SU-DHL-6 (cell line): ENCODE results near the gene PGM1.

ENCODE experiments used
- H2AFZ ChIP-seq: fragments of 200-600 bp; sonication (generic); 2 replicates; pipeline ENCODE4 v1.6.1; 2014; ENCODE audit warnings: low read depth, mild to moderate bottlenecking, moderate library complexity, mixed read lengths, antibody characterized with exemption, low read length; ENCODE audit not compliant: severe bottlenecking
- H3F3A ChIP-seq: fragments of 200-600 bp; shearing (Covaris generic); 2 replicates; pipeline ENCODE4 v1.6.0; 2016; ENCODE audit warnings: antibody characterized with exemption, mild to moderate bottlenecking; ENCODE audit not compliant: insufficient read depth
- H3K27ac ChIP-seq: fragments of 200-600 bp; sonication (generic); 2 replicates; pipeline ENCODE4 v1.5.1; 2016; ENCODE audit warnings: low read depth, mild to moderate bottlenecking, low read length, moderate library complexity, mixed read lengths
- H3K27me3 ChIP-seq: fragments of 200-600 bp; sonication (generic), shearing (Covaris generic); 2 replicates; pipeline ENCODE4 v1.6.0; 2014; ENCODE audit warnings: mild to moderate bottlenecking, low read length
- H3K36me3 ChIP-seq: fragments of 200-600 bp; sonication (generic); 2 replicates; pipeline ENCODE4 v1.6.1; 2014; ENCODE audit warnings: mild to moderate bottlenecking, low read length, mixed read lengths
- H3K4me2 ChIP-seq: fragments of 300-600, 200-600 bp; shearing (Covaris generic), sonication (generic); 2 replicates; pipeline ENCODE4 v1.6.0; 2014; ENCODE audit warnings: low read length, low read depth, mild to moderate bottlenecking; ENCODE audit not compliant: poor library complexity, severe bottlenecking
- H3K4me3 ChIP-seq: fragments of 200-600 bp; sonication (generic); 2 replicates; pipeline ENCODE4 v1.5.1; 2014; ENCODE audit warnings: antibody characterized with exemption, low read length, mild to moderate bottlenecking, mixed read lengths; ENCODE audit not compliant: insufficient read depth, poor library complexity, severe bottlenecking
- H3K79me2 ChIP-seq: fragments of 200-600 bp; sonication (generic); 2 replicates; pipeline ENCODE4 v1.6.1; 2014; ENCODE audit warnings: mild to moderate bottlenecking, low read length, moderate library complexity; ENCODE audit not compliant: insufficient read depth
- H3K9ac ChIP-seq: fragments of 200-600 bp; sonication (generic); 2 replicates; pipeline ENCODE4 v1.7.0; 2014; ENCODE audit warnings: mild to moderate bottlenecking, low read length
- H3K9me2 ChIP-seq: fragments of 200-600 bp; sonication (generic); replicated peaks from 2 replicates; pipeline ENCODE4 v1.6.1; 2014; ENCODE audit warnings: low read length; ENCODE audit not compliant: insufficient read depth
- H3K9me3 ChIP-seq: fragments of 200-600 bp; sonication (generic); 2 replicates; pipeline ENCODE4 v1.6.1; 2014; ENCODE audit warnings: low read length, mixed read lengths; ENCODE audit not compliant: insufficient read depth
- H4K20me1 ChIP-seq: fragments of 200-600 bp; sonication (generic); 2 replicates; pipeline ENCODE4 v1.6.1; 2014; ENCODE audit warnings: low read depth, mild to moderate bottlenecking, antibody characterized with exemption, low read length, moderate library complexity, mixed read lengths
- EZH2phosphoT487 ChIP-seq: fragments of 200-600 bp; sonication (generic), shearing (Covaris generic); conservative IDR thresholded peaks from 2 replicates; pipeline ENCODE4 v1.6.1; 2018; ENCODE audit warnings: mild to moderate bottlenecking, antibody characterized with exemption, low read length, moderate library complexity, mixed read lengths
- TF ChIP-seq, protein P1 (sequence below): fragments of 200-600 bp; sonication (generic); IDR thresholded peaks from one replicate; pipeline ENCODE4 v1.5.1; 2017; ENCODE audit warnings: antibody characterized with exemption, mild to moderate bottlenecking, low read length, moderate library complexity; ENCODE audit not compliant: insufficient read depth, poor library complexity, severe bottlenecking

PGM1 gene

GRCh38 chr1:63621075-63621474 is 27.9 kb downstream of the PGM1 start:
- H3K36me3 ChIP-seq, result no peaks in the 10 kb centered on the region
- H4K20me1 ChIP-seq, result no peaks in the 10 kb centered on the region; the same call in 1 of the 2 replicates
- no peak overlapping the region for H3K27ac ChIP-seq
- no peak overlapping the region for H3K9ac ChIP-seq
- TF ChIP-seq EZH2phosphoT487, result no peak
- TF ChIP-seq, protein P1, sequence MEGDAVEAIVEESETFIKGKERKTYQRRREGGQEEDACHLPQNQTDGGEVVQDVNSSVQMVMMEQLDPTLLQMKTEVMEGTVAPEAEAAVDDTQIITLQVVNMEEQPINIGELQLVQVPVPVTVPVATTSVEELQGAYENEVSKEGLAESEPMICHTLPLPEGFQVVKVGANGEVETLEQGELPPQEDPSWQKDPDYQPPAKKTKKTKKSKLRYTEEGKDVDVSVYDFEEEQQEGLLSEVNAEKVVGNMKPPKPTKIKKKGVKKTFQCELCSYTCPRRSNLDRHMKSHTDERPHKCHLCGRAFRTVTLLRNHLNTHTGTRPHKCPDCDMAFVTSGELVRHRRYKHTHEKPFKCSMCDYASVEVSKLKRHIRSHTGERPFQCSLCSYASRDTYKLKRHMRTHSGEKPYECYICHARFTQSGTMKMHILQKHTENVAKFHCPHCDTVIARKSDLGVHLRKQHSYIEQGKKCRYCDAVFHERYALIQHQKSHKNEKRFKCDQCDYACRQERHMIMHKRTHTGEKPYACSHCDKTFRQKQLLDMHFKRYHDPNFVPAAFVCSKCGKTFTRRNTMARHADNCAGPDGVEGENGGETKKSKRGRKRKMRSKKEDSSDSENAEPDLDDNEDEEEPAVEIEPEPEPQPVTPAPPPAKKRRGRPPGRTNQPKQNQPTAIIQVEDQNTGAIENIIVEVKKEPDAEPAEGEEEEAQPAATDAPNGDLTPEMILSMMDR, result no peak
- no peaks in the 10 kb centered on the region for H3K9me3 ChIP-seq
- H3K27me3 ChIP-seq, result no peaks in the 10 kb centered on the region
- H3F3A ChIP-seq, result no peaks in the 10 kb centered on the region
- no peak overlapping the region for H3K4me3 ChIP-seq
- H3K9me2 ChIP-seq, result no peaks in the 10 kb centered on the region
- H3K79me2 ChIP-seq, result peaks cover 5% of the 10 kb centered on the region; the same call in 1 of the 2 replicates
- no peak overlapping the region for H3K4me2 ChIP-seq
- no peak overlapping the region for H2AFZ ChIP-seq

DNA sequence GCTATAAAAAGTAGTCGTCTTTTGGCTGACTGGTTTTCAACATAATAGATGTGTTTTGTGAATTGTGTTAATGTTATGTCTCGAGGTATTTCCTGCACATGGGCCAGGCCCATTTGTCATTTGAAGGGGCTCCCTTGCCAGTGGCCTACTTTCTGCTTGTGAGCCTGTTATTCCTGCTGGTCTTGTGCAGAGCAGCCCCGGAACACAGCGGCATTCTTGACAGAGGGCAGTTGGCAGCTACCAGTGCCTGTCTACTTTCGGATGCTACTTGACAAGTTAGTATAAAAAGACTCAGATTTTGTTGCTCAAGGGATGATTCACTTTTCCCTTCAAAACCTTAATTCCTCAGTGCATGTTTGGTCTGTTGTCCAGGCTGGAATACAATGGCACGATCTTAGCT is 28.5 kb downstream of the PGM1 start:
- no peaks in the 10 kb centered on the region for H3K9me3 ChIP-seq
- no peaks in the 10 kb centered on the region for H3K9me2 ChIP-seq
- H3K27ac ChIP-seq, result no peak overlapping the region
- TF ChIP-seq, protein P1, result no peak
- TF ChIP-seq EZH2phosphoT487, result no peak
- no peak overlapping the region for H3K9ac ChIP-seq
- no peaks in the 10 kb centered on the region for H3K27me3 ChIP-seq
- no peaks in the 10 kb centered on the region; the same call in 1 of the 2 replicates for H4K20me1 ChIP-seq
- no peak overlapping the region for H3K4me3 ChIP-seq
- H3F3A ChIP-seq, result no peaks in the 10 kb centered on the region
- no peaks in the 10 kb centered on the region for H3K36me3 ChIP-seq
- H3K4me2 ChIP-seq, result no peak overlapping the region
- H2AFZ ChIP-seq, result no peak overlapping the region
- peaks cover 5% of the 10 kb centered on the region; the same call in 1 of the 2 replicates for H3K79me2 ChIP-seq

DNA sequence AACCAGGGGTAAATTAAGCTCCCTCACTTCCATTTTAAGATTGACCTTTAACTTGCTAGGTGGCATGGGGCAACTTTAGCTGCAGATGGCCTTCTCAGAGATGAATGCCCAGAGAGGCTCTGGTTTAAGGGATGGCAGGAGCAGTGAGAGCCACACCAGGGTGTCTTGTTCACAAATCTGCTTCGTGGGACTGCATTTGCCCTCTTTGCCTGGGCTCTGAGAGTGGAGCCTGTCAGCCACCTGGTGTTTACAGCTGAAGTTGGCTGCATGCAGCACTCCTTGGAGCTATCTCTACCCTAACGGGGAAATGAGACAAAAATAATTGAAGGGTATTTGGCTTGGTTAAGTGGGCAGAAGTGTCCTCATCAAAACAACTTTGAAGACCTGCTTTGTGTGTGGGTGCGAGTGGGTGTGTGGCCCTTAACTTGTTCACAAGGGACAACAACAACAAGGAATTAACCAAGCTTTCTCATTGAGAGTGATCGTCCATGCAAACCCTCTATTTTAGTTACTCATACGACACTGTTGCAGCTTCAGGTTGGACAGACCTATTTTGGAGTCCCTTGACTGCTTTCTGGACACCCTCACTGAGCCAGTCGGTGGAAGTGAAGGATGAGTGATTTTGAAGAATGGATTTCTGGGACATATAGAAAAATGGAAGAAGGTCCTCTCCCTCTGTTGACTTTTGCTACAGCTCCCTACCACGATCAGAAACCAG is 29.8 kb downstream of the PGM1 start:
- no peak overlapping the region for H3K9ac ChIP-seq
- no peak overlapping the region for H2AFZ ChIP-seq
- 0 out of 2 replicates have a peak, but pooled peaks cover 5% of the 10 kb centered on the region for H3K79me2 ChIP-seq
- H3K9me2 ChIP-seq, result no peaks in the 10 kb centered on the region
- no peaks in the 10 kb centered on the region; the same call in 1 of the 2 replicates for H4K20me1 ChIP-seq
- H3K27ac ChIP-seq, result no peak overlapping the region
- no peaks in the 10 kb centered on the region for H3K27me3 ChIP-seq
- H3F3A ChIP-seq, result no peaks in the 10 kb centered on the region
- no peak overlapping the region for H3K4me3 ChIP-seq
- no peak for TF ChIP-seq EZH2phosphoT487
- TF ChIP-seq, protein P1, result no peak
- H3K36me3 ChIP-seq, result no peaks in the 10 kb centered on the region
- no peak overlapping the region for H3K4me2 ChIP-seq
- no peaks in the 10 kb centered on the region for H3K9me3 ChIP-seq
